Measurements from ENCODE around the gene UBXN10.

UBXN10 gene

DNA sequence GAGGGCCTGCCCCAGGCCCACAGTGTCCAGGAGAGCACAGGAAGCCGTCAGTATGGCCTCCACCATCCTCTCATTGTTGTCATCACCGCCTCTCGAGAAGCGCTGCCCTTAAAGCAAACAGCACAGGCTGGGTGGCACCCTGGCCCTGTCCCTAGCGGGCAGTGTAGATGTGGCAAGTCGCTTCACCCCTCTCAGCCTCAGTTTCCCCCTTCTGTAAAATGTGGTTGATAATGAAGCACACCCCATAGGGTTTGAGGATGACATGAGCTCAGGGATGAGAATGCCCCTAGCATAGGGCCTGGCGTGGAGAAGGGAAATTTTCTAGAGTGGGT lies 33.3 kb upstream of the UBXN10 start:
- DNase-seq, result no peak

DNA sequence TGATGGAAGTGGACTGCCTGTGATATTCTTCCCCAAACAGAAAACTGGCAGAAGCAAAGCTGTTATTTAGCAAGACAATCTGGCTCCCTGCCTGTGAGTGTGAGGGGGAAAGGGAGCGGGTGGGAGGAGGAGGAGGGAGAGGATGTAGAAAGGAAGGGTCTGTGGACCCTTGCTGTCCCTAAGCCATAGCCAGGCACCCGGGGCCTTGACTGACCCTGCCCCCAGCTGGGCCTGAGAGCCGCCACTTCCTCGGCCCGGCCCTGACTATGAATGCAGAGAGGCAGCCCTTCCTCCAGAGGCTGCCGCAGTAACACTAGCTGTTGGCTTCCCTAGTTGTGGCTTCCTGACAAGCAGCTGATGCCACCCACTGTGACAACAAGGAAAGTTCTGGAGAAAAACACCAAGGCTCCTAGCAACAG lies 32.9 kb upstream of the UBXN10 start:
- DNase-seq, result no peak

DNA sequence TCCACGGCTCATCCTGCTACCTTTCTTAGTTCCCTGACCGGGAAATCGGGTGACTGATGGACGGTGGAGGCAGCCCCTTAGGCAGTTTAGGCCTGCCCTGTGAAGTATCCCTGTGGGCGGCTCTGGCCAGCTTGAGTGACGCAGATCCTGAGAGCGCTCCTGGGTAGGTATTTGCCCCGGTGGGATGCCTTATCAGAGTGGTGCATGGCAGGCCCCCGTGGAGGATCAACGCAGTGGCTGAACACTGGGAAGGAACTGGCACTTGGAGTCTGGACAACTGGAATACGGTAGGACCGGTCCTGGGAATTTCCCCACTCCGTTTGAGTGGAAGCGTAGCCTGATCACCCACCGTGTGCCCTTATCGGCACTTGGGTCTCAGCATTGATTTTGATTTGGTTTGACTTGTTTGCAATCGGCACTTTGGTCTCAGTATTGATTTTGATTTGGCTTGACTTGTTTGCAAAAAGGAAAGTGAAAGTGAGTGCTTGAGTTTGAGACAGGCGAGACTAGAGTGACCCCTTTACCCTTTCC lies 31.5 kb upstream of the UBXN10 start:
- no peak for DNase-seq

DNA sequence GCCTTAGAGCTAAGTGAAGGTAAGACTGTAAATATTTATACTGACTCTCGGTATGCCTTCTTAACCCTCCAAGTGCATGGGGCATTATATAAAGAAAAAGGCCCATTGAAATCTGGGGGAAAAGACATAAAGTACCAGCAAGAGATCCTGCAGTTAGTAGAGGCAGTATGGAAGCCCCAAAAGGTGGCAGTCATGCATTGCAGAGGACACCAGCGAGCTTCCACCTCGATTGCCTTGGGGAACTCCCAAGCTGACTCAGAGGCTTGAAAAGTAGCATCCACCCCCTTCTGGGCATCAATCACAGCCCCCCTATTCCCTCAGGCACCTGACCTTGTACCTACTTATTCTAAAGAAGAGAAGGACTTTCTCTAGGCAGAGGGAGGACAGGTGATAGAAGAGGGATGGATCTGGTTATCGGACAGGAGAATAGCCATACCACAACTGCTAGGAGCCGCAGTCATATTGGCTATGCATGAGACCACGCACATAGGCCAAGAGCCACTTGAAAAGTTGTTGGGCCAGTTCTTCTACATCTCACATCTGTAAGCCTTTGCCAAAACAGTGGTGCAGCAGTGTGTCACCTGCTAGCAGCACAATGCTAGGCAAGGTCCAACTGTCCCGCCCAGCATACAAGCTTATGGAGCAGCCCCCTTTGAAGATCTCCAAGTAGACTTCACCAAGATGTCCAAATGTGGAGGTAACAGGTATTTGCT lies 27.4 kb upstream of the UBXN10 start:
- DNase-seq, result no peak

DNA sequence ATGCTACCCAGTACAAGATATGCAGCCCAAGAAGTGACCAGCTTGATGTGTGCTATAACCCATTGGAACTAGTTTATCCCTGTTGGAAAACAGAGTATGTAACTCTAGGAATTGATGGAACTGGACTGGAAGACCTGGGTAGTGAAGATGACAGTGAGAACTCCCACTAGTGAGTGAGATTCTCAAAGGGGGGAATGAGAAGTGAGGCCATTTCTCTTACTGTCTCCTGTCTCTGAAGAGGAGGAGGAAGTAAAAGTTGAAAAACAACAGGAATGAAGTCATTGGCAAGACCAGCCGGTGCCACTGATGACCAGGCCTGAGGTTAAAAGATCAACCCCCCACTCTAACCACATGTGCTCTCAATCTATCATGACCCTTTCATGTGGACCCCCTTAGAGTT lies 25.9 kb upstream of the UBXN10 start:
- DNase-seq, result no peak

DNA sequence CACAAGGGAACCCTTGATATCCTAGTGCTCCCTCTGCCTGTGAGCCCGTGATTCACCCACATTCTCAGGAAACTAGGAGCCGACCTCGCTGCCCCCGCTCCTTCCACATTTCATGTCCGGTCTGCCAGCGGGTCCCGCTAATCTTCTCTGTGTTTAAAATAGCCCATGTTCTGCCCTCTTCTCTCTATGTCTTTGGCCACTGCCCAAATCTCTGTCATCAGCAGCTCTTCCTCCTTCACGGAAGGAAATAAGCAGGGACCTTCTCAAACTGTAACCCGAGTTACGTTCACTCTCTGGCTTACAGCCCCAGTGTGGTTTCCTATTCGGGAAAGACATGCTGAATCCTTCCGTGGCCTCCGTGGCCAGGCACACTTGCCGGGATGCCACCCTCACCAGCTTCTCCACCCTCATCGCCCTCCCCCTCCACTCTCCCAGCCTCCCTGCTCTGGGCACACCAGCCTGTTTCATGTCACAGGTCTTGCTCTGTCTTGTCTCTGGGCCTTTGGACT lies 21.1 kb upstream of the UBXN10 start:
- no peak for DNase-seq

DNA sequence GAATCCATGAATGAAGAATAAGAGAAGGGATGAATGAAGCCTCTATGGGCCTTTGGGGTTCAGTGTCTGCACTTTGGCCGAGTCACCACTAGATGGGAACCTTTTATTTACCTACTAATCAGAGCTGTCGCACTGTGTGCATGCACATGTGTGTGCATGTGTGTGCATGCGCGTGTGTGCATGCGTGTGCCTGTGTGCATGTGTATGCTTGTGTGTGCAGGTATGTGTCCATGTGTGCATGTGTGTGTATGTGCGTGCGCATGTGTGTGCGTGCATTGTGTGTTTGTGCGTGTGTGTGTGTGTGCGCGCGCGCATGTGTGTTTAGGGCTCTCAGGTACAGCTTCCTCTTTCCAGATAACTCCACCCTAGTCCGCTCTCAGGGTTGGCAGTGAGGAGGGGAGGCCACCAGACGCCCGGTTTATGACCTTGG lies 20.4 kb upstream of the UBXN10 start:
- DNase-seq, result no peak

DNA sequence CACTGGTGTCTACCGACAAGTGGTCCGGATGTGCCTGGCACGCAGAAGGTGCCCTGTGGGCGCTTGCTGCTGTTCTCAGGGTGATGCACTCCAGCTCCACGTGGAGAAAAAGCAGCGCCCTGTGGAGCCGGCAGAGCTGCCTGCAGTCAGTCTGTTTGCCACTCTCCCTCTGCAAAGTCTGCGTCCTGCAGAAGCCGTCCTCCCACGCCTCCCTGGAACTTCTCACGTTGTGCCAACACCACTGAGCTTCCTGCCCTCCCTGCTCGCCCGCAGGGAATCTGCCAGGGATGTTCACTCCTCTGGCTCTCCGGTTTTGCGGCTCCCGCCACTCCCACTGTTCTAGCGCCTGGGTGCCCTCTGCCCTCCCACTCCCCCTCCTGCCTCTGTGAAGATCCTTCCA lies 19.8 kb upstream of the UBXN10 start:
- no peak for DNase-seq

DNA sequence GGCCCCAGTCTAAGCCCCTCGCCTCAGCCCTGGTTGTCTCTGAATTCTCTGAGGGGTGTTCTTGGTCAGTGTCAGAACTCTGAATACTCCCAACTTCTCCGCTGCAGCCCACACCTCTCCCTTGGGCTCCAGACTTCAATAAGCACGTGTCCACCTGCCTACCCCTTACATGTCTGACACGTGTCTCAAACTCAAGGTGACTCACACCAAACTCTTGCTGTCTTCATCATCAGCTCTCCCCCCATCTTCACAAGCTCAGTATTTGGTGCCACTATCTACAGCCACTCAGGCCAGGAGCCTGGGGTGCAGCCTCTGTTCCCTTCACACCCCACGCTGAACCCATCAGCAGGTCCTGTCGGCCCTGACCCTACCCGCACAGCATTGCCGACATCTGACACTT lies 18.8 kb upstream of the UBXN10 start:
- DNase-seq, result no peak

DNA sequence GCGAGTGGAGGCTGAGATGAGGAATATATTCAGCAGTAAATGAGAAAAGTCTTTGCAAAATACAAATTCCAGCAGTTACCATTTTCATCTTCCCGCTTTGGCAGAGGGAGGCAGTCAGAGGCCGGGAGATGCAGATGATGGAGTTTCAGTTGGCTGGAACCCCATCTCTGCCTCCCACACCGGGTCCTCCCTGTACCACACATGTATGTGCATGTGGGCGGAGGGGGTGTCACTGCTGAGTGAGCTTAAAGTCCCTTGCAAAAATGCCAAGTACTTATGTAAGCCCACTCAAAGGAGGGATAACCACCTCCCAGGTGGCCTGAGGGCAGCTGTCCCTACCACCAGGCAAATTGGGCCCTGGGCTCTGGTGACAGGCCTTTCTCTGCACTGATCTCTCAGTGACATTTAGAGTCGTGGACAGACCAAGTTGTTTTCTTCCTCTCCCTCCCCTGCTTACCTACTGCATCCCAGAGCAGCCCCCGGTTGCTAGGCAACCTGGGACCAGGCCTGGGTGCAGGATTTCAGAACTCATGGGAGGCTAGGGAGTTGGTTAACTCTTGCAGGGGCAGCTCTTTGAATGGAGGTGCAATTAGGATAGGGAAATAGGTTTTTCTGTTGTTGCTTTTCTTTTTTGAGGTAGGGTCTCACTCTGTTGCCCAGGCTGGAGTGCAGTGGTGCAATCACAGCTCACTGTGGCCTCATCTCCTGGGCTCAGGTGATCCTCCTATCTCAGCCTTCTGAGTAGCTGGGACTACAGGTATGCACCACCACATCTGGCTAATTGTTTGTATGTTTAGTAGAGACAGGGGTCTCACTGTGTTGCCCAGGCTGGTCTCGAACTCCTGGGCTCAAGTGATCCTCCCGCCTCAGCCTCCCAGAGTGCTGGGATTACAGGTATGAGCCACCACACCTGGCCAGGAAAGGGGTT lies 17.1 kb upstream of the UBXN10 start:
- no peak for DNase-seq

DNA sequence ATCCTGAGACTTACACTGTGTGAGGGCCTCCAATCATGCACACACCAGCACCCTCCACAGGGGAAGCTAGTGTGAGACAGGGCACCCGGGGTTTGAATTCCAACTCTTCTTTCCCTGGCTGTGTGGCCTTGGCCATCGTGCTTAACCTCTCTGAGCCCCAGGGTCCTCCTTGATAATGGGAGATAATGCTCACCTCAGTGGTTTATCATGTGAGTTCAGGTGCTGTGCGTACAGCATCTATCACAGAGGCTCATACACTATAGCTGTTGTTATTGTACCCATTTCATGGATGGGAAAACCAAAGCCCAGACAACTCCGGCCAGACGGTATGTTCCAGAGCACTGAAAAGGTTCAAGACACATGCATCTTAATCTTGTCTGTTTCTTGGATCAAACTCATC lies 16.0 kb upstream of the UBXN10 start:
- no peak for DNase-seq

DNA sequence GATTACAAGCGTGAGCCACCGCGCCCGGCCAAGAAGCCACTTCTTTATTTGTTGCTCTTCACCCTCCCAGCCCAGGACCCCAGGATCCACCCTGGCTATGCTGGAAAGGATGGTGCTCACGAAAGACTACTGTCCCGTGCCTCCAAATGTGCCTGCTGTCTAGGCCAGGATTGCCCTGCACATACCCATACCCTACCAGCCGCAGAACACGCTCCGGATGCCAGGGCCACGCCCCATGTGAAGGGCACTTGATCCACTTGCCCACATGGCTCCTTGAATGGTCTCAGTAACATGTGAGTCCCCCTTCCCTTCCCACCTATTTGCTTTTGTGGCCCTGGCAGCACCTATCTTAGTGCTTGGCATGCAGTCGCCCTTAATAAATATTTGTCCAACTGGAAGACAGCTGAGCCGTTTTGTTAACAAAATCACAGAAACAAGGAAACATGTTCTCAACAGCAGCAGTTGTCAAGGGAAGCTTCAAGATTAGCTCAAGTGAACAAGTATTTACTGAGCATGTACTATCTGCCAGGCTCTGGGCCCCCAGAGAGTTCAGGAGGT lies 13.8 kb upstream of the UBXN10 start:
- DNase-seq, result no peak

DNA sequence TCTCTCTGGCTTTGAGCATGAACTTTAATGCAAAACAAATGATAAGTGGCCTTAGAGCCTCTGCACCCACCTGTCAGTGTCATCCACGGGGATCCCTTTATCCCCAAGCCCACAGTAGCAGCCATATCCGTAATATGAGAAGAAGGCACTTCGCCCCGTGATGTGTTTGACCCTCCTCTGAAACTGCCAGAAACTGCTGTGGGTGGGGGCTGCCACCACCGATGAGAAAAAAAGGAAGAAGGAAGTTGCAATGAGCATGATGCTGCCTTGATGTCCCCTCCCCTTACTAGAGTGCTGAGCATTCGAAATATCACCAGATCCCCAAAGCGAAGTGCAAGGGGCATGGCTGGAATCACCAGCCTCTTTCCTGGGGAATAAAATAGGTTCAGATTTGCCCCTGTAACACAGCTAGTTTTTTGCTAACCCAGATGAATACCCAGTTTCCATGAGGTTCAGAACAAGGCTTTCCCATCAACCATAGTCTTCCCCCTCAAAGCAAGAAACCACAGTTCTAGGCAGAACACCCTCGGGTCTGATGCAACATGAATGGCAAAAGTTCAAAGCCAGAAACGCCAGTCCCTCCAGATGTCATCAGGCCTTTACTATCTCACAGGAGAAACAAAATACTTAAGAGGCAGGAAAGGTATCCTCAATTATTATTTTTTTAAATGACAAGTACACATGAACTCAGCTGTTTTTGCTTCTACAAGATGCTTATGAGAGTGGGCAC lies 10.8 kb upstream of the UBXN10 start:
- DNase-seq, result no peak

DNA sequence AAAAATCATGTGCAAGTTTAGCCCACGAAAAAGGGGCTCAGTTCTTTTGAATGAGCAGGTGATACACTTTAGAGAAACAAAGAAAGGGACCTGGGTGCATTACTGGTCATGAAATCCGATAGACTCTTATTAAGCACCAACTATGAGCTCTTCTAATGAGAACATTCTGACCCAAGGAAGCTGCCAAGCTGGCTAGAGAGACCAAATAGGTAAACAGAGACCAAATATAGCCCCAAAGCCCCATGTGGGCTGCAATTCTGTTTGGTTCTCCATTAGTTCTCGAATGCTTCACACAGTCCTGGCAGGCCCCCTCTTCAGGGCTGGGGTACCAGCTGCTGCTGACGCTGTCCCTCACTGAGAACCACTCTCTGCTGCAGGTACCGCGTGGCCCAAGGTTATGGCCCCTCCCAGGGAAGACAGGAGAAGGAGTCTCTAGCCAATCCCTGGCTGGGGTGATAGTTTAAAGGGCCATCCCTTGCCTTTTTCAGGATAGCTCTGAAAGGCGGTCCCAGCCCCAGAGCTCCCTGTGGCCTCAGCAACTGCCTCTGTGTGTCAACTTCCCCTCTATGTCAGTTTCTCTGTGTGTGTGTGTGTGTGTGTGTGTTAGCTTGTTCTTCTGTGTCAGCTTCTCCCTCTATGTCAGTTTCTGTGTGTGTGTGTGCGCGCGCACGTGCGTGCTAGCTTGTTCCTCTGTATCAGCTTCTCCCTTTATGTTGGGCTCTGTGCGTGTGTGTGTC lies 7.1 kb upstream of the UBXN10 start:
- no peak for DNase-seq

DNA sequence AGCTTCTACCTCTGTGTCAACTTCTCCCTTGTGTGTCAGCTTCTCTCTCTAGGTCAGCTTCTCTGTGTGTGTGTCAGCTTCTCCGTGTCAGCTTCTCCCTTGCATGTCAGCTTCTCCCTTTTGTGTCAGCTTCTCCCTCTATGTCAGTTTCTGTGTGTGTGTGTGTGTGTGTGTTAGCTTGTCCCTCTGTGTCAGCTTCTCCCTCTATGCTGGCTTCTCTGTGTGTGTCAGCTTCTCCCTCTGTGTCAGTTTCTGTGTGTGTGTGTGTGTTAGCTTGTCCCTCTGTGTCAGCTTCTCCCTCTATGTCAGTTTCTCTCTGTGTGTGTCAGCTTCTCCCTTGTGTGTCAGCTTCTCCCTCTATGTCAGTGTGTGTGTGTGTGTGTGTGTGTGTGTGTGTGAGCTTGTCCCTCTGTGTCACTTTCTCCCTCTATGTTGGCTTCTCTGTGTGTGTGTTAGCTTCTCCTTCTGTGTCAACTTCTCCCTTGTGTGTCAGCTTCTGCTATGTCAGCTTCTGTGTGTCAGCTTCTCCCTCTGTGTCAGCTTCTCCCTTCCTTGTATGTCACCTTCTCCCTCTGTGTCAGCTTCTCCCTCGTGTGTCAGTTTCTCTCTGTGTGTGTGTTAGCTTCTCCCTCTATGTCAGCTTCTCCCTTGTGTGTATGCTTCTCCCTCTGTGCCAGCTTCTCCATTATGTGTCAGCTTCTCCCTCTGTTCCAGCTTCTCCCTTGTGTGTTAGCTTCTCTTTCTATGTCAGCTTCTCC lies 6.3 kb upstream of the UBXN10 start:
- no peak for DNase-seq

DNA sequence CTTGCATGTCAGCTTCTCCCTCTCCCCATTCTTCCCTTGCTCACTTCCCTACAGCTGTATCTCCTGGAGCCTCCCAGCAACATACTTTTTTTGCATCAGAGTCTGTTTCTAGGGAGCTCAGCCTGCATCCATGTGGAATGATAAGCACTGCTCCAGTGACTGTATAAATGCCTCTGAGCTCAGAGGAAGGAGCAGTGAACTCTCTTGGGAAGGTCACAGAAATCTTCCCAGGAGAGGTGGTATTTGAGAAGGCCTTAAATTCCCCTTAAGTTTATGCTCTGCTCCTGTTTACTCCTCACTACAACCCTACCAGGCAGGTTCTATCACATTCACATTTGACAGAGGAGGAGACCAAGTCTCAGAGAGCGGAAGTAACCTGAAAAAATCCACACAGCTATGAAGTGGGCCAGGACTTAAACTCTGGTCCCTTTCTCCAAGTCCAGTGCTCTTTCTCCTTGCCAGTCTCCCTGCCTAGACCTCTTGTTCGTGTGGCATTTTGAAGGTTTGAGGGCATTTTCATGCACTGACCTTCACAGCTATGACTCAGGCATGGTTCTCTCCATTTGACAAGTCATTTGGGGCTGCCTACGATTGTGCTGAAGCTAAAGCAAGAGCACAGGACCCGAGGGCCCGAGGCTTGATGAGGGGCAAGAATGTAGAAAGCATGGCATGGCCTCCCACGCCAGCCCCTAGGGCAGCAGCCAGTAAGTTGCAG lies 5.6 kb upstream of the UBXN10 start:
- DNase-seq, result no peak

DNA sequence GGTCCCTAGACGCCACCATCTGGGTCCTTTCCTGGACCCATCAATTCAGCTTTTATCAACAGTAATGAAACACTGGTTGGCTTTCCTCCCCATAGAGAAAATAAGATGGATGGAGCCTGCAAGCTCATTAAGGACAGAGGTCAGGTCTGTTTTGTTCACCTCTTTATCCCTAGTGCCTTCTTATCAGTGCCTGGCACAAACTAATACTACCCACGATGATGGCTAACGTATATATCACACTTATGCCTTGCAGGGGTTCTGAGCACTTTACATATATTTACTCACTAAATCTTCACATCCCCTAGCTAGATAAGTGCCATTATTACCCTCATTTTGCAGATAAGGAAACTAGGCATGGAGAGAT lies 5.1 kb upstream of the UBXN10 start:
- DNase-seq, result no peak

DNA sequence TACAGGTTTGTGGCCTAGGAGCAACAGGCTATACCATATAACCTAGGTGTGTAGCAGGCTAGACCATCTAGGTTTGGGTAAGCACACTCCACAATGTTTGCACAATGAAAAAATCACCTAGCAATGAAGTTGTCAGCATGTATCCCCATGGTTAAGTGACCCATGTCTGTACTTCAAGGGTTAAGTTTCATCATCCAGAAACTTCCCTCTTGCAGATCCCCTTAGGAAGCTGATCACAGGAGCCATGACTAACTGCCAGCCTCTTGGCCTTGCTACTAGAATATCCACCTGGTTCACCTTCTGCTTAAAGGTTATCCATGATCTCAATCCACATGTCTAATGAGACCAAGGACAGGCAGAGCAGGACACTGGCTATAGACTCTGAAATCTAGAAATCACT lies 3.5 kb upstream of the UBXN10 start:
- no peak for DNase-seq

DNA sequence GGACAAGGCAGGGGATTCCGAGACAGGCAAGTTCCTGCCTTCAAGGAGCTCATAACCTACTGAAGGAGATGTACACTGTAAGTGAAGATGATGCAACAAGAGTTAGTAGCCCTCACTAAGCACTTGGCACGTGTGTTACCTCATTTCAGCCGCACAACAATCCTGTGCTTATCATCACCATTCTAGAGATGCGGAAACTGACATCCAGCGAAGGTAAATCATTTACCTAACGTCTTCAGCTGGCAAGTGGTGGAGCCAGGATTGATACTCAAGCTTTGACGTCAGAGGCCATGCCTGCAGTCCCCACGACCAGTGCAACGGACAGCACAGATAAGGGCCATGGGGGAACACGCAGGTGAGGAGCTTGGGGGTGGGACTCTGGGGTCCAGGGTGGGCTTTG lies 2.9 kb upstream of the UBXN10 start:
- no peak for DNase-seq

DNA sequence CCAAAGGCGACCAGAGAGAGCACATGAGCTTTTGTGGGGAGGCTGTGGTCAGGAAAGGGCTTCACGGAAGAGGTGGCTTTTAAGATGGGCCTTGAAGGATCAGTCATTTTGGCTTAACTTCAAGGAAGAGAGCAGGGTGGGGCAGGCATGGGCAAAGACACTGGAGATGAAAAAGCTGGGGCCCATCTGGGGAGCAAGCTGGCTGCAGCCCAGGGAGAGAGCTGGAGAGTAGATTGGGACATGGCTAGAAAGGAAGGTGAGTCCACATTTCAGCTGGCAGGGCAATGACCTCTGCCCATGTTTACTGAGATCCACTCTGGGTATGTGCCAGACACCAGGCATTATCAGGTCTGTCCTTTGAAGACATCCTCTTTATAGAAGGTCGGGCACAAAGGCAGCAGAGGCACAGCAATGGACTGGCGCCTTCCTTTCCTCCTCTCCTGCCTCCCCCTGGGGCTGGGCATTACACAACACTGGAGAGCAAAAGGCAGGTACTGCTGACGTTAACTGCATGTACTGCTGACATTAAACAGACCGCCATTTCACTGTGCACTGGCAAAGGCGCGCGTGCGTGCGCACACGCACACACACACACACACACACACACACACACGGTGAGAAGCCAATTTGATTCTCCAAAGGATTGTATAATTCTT lies 2.2 kb upstream of the UBXN10 start:
- no peak for DNase-seq

Measured in NCI-H2227 treated with DMSO at 0.1 percent for 48 hours (cell line).